ENCODE results near the gene IL36RN. TPM values are rescaled to one million over a fixed set of nuclear protein-coding genes. Genes with fewer than 3 reads are reported as not detected.
A peak's percentile ranks its signal among the peaks of the same experiment; 100 is the strongest.

The IL36RN gene
- polyA plus RNA-seq, 1 donor = not detected

DNA sequence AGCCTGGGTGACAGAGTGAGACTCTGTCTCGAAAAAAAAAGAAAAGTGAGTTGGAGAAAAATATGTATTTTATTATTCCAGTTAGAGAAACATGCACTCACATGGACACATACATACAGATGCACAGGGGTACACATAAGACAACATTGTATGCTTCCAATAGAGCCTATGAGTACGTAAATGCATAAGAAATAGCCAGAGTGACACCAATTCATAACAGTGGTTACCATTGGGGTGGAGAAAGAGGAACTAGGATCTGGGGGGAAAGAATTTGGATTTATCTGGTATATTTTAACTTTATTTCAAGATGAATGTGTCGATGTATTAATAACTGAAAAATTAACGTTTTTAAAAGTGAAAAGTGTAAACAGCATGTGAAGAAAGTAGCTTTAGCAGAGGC lies 37.7 kb upstream of the IL36RN start:
- Histone ChIP-seq H3K4me1 (ENCODE audit: control insufficient read depth, insufficient read depth, low read length) (no peaks in the 10 kb centered on the region), H3K9me3 (ENCODE audit: control insufficient read depth, low read depth, low read length) (no peaks in the 10 kb centered on the region), H3K27me3 (ENCODE audit: control insufficient read depth, insufficient read depth, low read length) (peaks cover 16% of the 10 kb centered on the region), H3K27ac (ENCODE audit: low read length) (no peak overlapping the region), H3K36me3 (ENCODE audit: control insufficient read depth, insufficient read depth, low read length) (no peaks in the 10 kb centered on the region), H3K4me3 (ENCODE audit: low read length) (no peak overlapping the region)
- 43% methylated on average over 3 of the region's 4 CpGs for WGBS (ENCODE audit: insufficient coverage, low lambda C conversion rate)
- no peak for DNase-seq

DNA sequence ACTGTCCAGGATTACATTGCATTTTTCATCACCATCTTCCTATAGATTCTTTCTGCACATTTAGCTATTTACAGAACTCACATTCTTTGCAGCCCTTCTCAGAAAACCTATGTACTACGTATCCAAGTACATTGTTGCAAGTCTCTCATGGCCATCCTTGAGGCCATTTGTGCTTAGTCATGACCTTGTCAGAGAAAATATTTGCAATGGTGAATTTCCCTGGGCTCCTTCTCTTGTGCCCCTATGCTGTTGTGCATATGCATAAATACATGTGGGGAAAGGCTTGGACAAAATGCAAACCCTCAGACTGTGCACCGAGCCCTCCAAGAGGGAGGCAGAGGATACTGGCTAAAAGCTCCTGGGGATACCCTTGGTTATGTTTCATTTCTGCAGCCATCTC lies 34.2 kb upstream of the IL36RN start:
- no peak for DNase-seq

DNA sequence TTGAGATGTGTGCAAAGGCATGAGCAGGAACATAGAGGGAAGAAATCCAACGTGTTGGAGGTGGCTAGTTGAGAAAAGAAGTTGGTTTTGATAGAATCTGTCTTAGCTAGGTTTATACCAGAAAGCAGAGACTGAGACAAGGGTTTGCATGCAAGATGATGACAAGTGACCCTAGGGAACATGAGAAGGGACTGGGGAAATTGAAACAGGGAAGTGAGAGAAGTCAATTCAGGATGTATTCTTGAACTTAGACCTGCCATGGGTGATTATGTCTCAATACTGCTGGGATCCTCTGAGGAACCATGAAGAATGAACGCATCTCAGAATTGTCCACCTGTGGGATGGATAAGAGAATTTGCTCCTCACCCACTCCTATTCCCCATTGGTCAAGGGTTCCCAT lies 33.3 kb upstream of the IL36RN start:
- 60% methylated on average over 1 of the region's 2 CpGs for WGBS (ENCODE audit: insufficient coverage, low lambda C conversion rate)
- no peaks in the 10 kb centered on the region for H3K36me3 ChIP-seq (ENCODE audit: control insufficient read depth, insufficient read depth, low read length)
- no peak for DNase-seq
- H3K27me3 ChIP-seq (ENCODE audit: control insufficient read depth, insufficient read depth, low read length) = peaks cover 33% of the 10 kb centered on the region
- no peak overlapping the region for H3K27ac ChIP-seq (ENCODE audit: low read length)
- no peak overlapping the region for H3K4me3 ChIP-seq (ENCODE audit: low read length)
- no peaks in the 10 kb centered on the region for H3K4me1 ChIP-seq (ENCODE audit: control insufficient read depth, insufficient read depth, low read length)
- H3K9me3 ChIP-seq (ENCODE audit: control insufficient read depth, low read depth, low read length) = no peaks in the 10 kb centered on the region

More for the DNA sequence above, 34.2 kb upstream of the IL36RN start:
- H3K27ac ChIP-seq (ENCODE audit: low read length) = no peak overlapping the region
- no peaks in the 10 kb centered on the region for H3K9me3 ChIP-seq (ENCODE audit: control insufficient read depth, low read depth, low read length)
- H3K27me3 ChIP-seq (ENCODE audit: control insufficient read depth, insufficient read depth, low read length) = peaks cover 32% of the 10 kb centered on the region
- H3K4me1 ChIP-seq (ENCODE audit: control insufficient read depth, insufficient read depth, low read length) = no peaks in the 10 kb centered on the region
- no peak overlapping the region for H3K4me3 ChIP-seq (ENCODE audit: low read length)
- no CpG with 5 or more reads among the region's 2 CpGs for WGBS (ENCODE audit: insufficient coverage, low lambda C conversion rate)
- no peaks in the 10 kb centered on the region for H3K36me3 ChIP-seq (ENCODE audit: control insufficient read depth, insufficient read depth, low read length)

DNA sequence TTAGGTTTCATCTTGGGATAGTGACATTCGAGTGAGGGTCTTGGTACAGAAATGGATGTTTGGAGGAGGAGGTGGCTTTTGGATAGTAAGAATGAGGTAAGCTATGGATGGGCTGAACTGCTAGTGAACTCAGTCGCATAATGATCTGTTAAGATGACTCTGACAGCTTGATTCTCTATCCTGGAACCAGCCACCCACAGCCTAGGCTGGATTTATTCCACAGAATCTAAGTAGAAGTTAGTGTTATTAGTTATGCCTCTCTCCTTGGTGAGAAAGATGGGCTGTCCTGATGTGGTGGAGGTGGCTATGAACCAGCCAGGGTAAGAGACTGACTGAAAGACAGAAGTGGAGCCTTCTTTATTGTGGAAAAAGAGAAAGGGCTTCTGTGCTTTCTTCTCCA lies 31.3 kb upstream of the IL36RN start:
- no peak overlapping the region for H3K27ac ChIP-seq (ENCODE audit: low read length)
- H3K36me3 ChIP-seq (ENCODE audit: control insufficient read depth, insufficient read depth, low read length) = no peaks in the 10 kb centered on the region

DNA sequence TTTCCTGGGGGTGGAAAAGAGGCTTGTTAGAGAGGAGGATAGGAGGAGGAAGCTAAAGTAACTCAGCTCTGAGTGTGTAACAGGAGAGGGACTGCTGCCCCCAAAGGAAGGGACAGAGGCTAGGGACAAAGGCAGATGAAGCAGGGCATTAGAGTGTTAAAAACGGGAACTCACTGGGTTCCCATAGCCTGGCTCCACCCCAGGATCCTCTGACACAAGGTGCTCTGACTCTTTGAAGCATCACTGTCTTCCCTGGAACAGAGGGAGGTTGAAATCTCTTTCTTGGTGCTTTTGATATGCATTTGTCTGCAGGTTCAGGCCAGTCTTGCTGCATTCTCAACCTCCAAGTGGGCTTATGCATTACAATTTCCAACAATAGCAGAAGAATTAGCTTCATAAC lies 30.9 kb upstream of the IL36RN start:
- Histone ChIP-seq H3K27me3 (ENCODE audit: control insufficient read depth, insufficient read depth, low read length) (peaks cover 36% of the 10 kb centered on the region), H3K4me3 (ENCODE audit: low read length) (no peak overlapping the region), H3K36me3 (ENCODE audit: control insufficient read depth, insufficient read depth, low read length) (no peaks in the 10 kb centered on the region), H3K4me1 (ENCODE audit: control insufficient read depth, insufficient read depth, low read length) (no peaks in the 10 kb centered on the region), H3K27ac (ENCODE audit: low read length) (no peak overlapping the region), H3K9me3 (ENCODE audit: control insufficient read depth, low read depth, low read length) (no peaks in the 10 kb centered on the region)
- DNase-seq = no peak
- WGBS (ENCODE audit: insufficient coverage, low lambda C conversion rate) = no CpG with 5 or more reads among the region's 1 CpG

More for the DNA sequence above, 31.3 kb upstream of the IL36RN start:
- H3K4me3 ChIP-seq (ENCODE audit: low read length) = no peak overlapping the region
- WGBS (ENCODE audit: insufficient coverage, low lambda C conversion rate) = no CpG with 5 or more reads among the region's 2 CpGs
- DNase-seq = no peak
- H3K4me1 ChIP-seq (ENCODE audit: control insufficient read depth, insufficient read depth, low read length) = no peaks in the 10 kb centered on the region
- no peaks in the 10 kb centered on the region for H3K9me3 ChIP-seq (ENCODE audit: control insufficient read depth, low read depth, low read length)
- peaks cover 39% of the 10 kb centered on the region for H3K27me3 ChIP-seq (ENCODE audit: control insufficient read depth, insufficient read depth, low read length)

DNA sequence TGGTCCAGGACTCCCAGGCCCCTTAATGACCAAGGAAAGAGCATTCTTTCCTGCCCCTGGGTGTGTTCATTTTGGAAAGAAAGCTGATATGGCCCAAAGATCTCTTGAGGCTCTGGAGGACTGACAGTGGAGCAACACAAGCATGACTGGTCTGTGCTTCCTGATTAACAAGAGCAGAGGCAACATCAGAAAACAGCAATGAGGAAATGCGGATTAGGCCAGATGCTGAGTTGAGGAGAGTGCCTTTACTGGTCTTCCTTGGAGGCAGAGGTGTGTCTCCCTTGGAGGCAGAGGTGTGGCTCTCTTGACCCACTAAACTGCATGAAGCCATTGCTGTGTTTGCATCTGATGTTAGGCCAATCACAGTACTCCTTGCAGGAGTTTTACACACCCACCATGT lies 26.3 kb upstream of the IL36RN start:
- WGBS (ENCODE audit: insufficient coverage, low lambda C conversion rate) = no CpG with 5 or more reads among the region's 1 CpG
- DNase-seq = no peak

DNA sequence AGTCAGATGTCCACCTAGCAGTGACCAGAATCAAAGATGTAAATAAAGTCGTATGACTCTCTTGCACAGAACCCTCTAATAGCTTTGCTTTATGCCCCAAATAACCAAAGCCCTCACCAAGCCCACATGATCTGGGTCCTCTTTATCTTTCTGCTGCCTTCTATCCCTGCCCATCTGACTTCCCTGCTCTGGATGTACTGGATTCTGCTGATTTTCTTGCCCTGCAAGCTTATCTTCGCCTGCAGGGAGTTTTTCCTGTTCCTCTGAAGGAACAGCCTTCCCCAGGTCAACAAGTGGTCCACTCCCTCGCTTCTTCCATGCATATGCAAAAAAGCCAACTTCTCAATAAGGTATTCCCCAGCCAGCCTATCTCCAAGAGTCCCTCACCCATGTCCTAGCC lies 25.0 kb upstream of the IL36RN start:
- H3K4me1 ChIP-seq (ENCODE audit: control insufficient read depth, insufficient read depth, low read length) = no peaks in the 10 kb centered on the region
- H3K4me3 ChIP-seq (ENCODE audit: low read length) = no peak overlapping the region
- WGBS (ENCODE audit: insufficient coverage, low lambda C conversion rate) = 40% methylated on average over 1 of the region's 3 CpGs
- H3K27me3 ChIP-seq (ENCODE audit: control insufficient read depth, insufficient read depth, low read length) = peaks cover 16% of the 10 kb centered on the region
- H3K27ac ChIP-seq (ENCODE audit: low read length) = no peak overlapping the region
- no peaks in the 10 kb centered on the region for H3K36me3 ChIP-seq (ENCODE audit: control insufficient read depth, insufficient read depth, low read length)
- no peak for DNase-seq
- H3K9me3 ChIP-seq (ENCODE audit: control insufficient read depth, low read depth, low read length) = no peaks in the 10 kb centered on the region

More for the DNA sequence above, 26.3 kb upstream of the IL36RN start:
- no peaks in the 10 kb centered on the region for H3K36me3 ChIP-seq (ENCODE audit: control insufficient read depth, insufficient read depth, low read length)
- H3K27ac ChIP-seq (ENCODE audit: low read length) = no peak overlapping the region
- peaks cover 27% of the 10 kb centered on the region for H3K27me3 ChIP-seq (ENCODE audit: control insufficient read depth, insufficient read depth, low read length)
- no peaks in the 10 kb centered on the region for H3K9me3 ChIP-seq (ENCODE audit: control insufficient read depth, low read depth, low read length)
- H3K4me1 ChIP-seq (ENCODE audit: control insufficient read depth, insufficient read depth, low read length) = no peaks in the 10 kb centered on the region
- H3K4me3 ChIP-seq (ENCODE audit: low read length) = no peak overlapping the region

DNA sequence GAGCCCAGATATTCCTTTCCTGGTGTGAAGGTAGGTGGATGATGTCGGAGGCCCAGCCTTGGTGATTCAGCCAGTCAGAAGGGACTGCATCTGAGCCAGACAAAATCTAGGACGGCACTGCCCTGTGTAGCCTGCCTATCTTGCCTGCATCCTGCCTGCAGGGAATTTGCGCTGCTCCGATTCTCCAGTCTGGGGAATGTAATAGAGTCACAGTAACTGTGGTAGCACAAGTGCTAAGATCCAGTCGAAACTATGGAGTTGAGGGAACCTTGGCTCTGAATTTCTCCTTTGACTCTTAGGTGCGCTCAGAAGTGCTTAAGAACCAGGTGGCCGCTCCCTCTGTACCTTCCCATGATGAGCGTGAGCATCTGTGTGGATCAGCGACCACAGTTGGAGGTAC lies 22.2 kb upstream of the IL36RN start:
- Histone ChIP-seq H3K36me3 (ENCODE audit: control insufficient read depth, insufficient read depth, low read length) (no peaks in the 10 kb centered on the region), H3K27me3 (ENCODE audit: control insufficient read depth, insufficient read depth, low read length) (peaks cover 4% of the 10 kb centered on the region), H3K9me3 (ENCODE audit: control insufficient read depth, low read depth, low read length) (no peaks in the 10 kb centered on the region), H3K27ac (ENCODE audit: low read length) (no peak overlapping the region), H3K4me3 (ENCODE audit: low read length) (no peak overlapping the region), H3K4me1 (ENCODE audit: control insufficient read depth, insufficient read depth, low read length) (peaks cover 3% of the 10 kb centered on the region)
- WGBS (ENCODE audit: insufficient coverage, low lambda C conversion rate) = no CpG with 5 or more reads among the region's 9 CpGs
- DNase-seq = no peak

DNA sequence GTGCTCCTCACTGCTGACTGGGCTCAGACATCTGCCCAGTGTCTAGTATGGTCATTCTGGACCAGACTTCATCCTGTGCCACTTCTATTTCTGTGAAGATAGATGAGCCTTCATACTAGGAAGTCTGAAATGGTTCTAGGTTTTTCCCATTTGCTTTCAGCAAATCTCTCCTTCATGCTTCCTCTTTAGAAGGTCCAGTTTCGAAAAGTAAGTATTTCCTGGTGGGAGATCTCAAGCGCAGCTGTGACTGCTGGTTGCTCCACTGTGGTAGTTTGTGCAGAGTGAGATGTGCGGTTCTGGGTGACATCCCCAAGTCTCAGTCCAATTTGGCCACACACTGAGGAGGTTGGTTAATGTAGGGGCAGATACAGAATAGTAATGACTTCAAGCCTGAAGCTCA lies 20.7 kb upstream of the IL36RN start:
- H3K4me1 ChIP-seq (ENCODE audit: control insufficient read depth, insufficient read depth, low read length) = peaks cover 3% of the 10 kb centered on the region
- peaks cover 2% of the 10 kb centered on the region for H3K27me3 ChIP-seq (ENCODE audit: control insufficient read depth, insufficient read depth, low read length)
- H3K27ac ChIP-seq (ENCODE audit: low read length) = no peak overlapping the region
- DNase-seq = no peak
- no peaks in the 10 kb centered on the region for H3K9me3 ChIP-seq (ENCODE audit: control insufficient read depth, low read depth, low read length)
- WGBS (ENCODE audit: insufficient coverage, low lambda C conversion rate) = no CpG with 5 or more reads among the region's 3 CpGs
- no peak overlapping the region for H3K4me3 ChIP-seq (ENCODE audit: low read length)
- H3K36me3 ChIP-seq (ENCODE audit: control insufficient read depth, insufficient read depth, low read length) = no peaks in the 10 kb centered on the region

DNA sequence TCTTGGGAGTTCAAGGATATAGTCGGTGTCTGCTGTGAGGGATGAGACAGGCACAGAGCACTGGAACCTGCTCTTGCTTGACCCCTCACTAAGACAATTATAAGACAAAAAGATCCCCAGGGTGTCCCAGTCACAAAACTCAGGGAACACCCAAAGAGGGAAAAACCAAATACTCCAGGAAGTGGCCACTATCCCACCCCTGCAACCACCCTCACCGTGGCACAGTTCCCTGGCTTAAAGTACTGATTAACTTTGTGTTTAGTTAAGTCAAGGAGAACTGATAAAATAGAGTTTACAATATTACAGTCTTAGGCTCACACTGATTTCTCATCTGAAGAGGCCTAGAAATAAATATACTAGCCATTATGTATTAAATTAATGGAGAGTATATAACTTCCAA lies 19.8 kb upstream of the IL36RN start:
- H3K4me3 ChIP-seq (ENCODE audit: low read length) = no peak overlapping the region
- H3K27ac ChIP-seq (ENCODE audit: low read length) = no peak overlapping the region
- peaks cover 3% of the 10 kb centered on the region for H3K4me1 ChIP-seq (ENCODE audit: control insufficient read depth, insufficient read depth, low read length)
- WGBS (ENCODE audit: insufficient coverage, low lambda C conversion rate) = no CpG with 5 or more reads among the region's 2 CpGs
- H3K27me3 ChIP-seq (ENCODE audit: control insufficient read depth, insufficient read depth, low read length) = no peaks in the 10 kb centered on the region
- no peaks in the 10 kb centered on the region for H3K9me3 ChIP-seq (ENCODE audit: control insufficient read depth, low read depth, low read length)
- DNase-seq = peak in 1 of 2 donors; percentile 28
- H3K36me3 ChIP-seq (ENCODE audit: control insufficient read depth, insufficient read depth, low read length) = no peaks in the 10 kb centered on the region

DNA sequence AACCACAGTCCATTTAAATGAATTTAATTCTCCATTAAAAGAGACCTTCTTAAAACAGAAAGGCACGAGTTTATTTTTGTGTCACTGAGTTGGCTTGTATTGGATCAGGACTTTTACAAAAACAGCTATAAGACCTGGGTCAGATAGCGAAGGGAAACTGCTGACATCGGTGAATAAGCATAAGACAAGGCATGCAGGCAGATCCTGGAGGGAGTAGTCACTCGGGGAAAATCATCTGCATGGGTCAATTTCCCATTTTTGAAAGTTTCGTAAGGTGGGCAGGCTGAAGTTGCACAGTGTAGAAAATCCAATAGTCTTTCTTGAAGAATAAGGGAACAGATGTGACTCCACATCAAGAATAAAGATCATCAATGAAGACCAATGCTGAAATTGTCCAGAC lies 19.3 kb upstream of the IL36RN start:
- no peaks in the 10 kb centered on the region for H3K9me3 ChIP-seq (ENCODE audit: control insufficient read depth, low read depth, low read length)
- H3K4me1 ChIP-seq (ENCODE audit: control insufficient read depth, insufficient read depth, low read length) = peaks cover 3% of the 10 kb centered on the region
- H3K4me3 ChIP-seq (ENCODE audit: low read length) = no peak overlapping the region
- H3K27me3 ChIP-seq (ENCODE audit: control insufficient read depth, insufficient read depth, low read length) = no peaks in the 10 kb centered on the region
- H3K27ac ChIP-seq (ENCODE audit: low read length) = no peak overlapping the region
- DNase-seq = no peak
- H3K36me3 ChIP-seq (ENCODE audit: control insufficient read depth, insufficient read depth, low read length) = no peaks in the 10 kb centered on the region
- WGBS (ENCODE audit: insufficient coverage, low lambda C conversion rate) = 63% methylated on average over 1 of the region's 5 CpGs
